Gastroesophageal sphincter (tissue), 3 donors: ENCODE data around the gene ZSCAN18.
"Not testable (repeated sequence)": the region's sequence is repeated elsewhere in the genome, so short reads cannot be mapped to it uniquely, and the experiment has no call there.

Experiments used
- CTCF ChIP-seq, 4 experiments: fragments of 200-600 bp in 2 of 4; fragments of 450-650 bp in 2 of 4; sonication (generic) in 1 of 4; IDR thresholded peaks; one replicate each; pipeline ENCODE4 v1.5.1; 2017 to 2019; ENCODE audit warnings: antibody characterized with exemption in 4 of 4, mild to moderate bottlenecking in 2 of 4, moderate library complexity in 2 of 4
- POLR2A ChIP-seq, 2 donors: fragments of 450-650 bp; IDR thresholded peaks; one replicate each; pipeline ENCODE4 v1.6.1; 2017; ENCODE audit warnings: antibody characterized with exemption in 2 of 2, mild to moderate bottlenecking in 2 of 2, moderate library complexity in 1 of 2

DNA sequence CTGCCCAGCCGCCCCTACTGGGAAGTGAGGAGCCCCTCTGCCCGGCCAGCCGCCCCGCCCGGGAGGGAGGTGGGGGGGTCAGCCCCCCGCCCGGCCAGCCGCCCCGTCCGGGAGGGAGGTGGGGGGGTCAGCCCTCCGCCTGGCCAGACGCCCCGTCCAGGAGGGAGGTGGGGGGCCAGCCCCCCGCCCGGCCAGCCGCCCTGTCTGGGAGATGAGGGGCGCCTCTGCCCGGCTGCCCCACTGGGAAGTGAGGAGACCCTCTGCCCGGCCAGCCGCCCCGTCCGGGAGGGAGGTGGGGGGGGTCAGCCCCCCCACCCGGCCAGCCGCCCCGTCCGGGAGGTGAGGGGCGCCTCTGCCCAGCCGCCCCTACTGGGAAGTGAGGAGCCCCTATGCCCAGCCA, 49.4 kb upstream of the ZSCAN18 start:
- not testable (repeated sequence) for TF ChIP-seq POLR2A, CTCF (IDR thresholded peaks at IDR 0.05)
